Caki2 (cell line): ENCODE data around the gene ZMAT3. TPM values are rescaled to one million over a fixed set of nuclear protein-coding genes. Genes with fewer than 3 reads are reported as not detected.
"Not testable (repeated sequence)": the region's sequence is repeated elsewhere in the genome, so short reads cannot be mapped to it uniquely, and the experiment has no call there.

Experiments used
- DNase-seq: peaks from one replicate; pipeline ENCODE4 v3.0.0-alpha.2; 2015; ENCODE audit warnings: low read depth
- in situ Hi-C: cut with HindIII; loops from 2 replicates; pipeline ENCODE4 v1.10.0; 2016; ENCODE audit warnings: low sequenced_read_pairs, low pct_unique_long_range_greater_than_20kb, mixed read lengths
- total RNA-seq: library from RNA; depleted of rRNA; stranded (reverse); fragments of >200 nt; shearing (Covaris generic); gene quantifications from 2 replicates; pipeline ENCODE4 v1.2.3, GENCODE V29; 2014; ENCODE audit warnings: low replicate concordance

The ZMAT3 gene
- total RNA-seq, 1 experiment from 2014 or later, result 6.2 TPM

GRCh38 chr3:179072100-179072438 lies 460 bp upstream of the ZMAT3 start:
- no peak for DNase-seq
- in situ Hi-C loops, result no loop called here

GRCh38 chr3:179071027-179071322 lies 634 bp downstream of the ZMAT3 start:
- no peak for DNase-seq
- in situ Hi-C loops, result no loop called here

GRCh38 chr3:179069762-179070390 lies 1.7 kb downstream of the ZMAT3 start:
- DNase-seq, result no peak
- in situ Hi-C loops, result no loop called here

- DNase-seq, result no peak
- in situ Hi-C loops, result no loop called here
Observed at GRCh38 chr3:179068779-179069530, 2.7 kb downstream of the ZMAT3 start.

GRCh38 chr3:179067839-179068238 lies 3.8 kb downstream of the ZMAT3 start:
- in situ Hi-C loops, result no loop called here
- no peak for DNase-seq

- in situ Hi-C loops, result no loop called here
- DNase-seq, result no peak
Observed at GRCh38 chr3:179067291-179067690, 4.3 kb downstream of the ZMAT3 start.

GRCh38 chr3:179063945-179064560 lies 7.6 kb downstream of the ZMAT3 start:
- no peak for DNase-seq
- in situ Hi-C loops, result no loop called here

GRCh38 chr3:179056326-179056725 lies 15.3 kb downstream of the ZMAT3 start:
- in situ Hi-C loops, result no loop called here
- no peak for DNase-seq

- DNase-seq, in situ Hi-C loops: not testable (repeated sequence)
Observed at GRCh38 chr3:179054565-179054964, 17.0 kb downstream of the ZMAT3 start.

GRCh38 chr3:179046497-179047353 lies 24.9 kb downstream of the ZMAT3 start:
- in situ Hi-C loops, result no loop called here
- no peak for DNase-seq

GRCh38 chr3:179045719-179046402 lies 25.7 kb downstream of the ZMAT3 start:
- in situ Hi-C loops, result no loop called here

GRCh38 chr3:179038899-179039251 lies 32.7 kb downstream of the ZMAT3 start:
- in situ Hi-C loops, DNase-seq: not testable (repeated sequence)

More at GRCh38 chr3:179045719-179046402, 25.7 kb downstream of the ZMAT3 start:
- no peak for DNase-seq

GRCh38 chr3:179038216-179038898 lies 33.3 kb downstream of the ZMAT3 start:
- in situ Hi-C loops, result no loop called here
- no peak for DNase-seq

GRCh38 chr3:179037351-179037750 lies 34.3 kb downstream of the ZMAT3 start:
- DNase-seq, result no peak
- in situ Hi-C loops, result no loop called here

GRCh38 chr3:179036626-179037300 lies 34.8 kb downstream of the ZMAT3 start:
- in situ Hi-C loops, result no loop called here
- no peak for DNase-seq

- in situ Hi-C loops, result no loop called here
- no peak for DNase-seq
Observed at GRCh38 chr3:179036226-179036625, 35.4 kb downstream of the ZMAT3 start.

- DNase-seq, result no peak
- in situ Hi-C loops, result no loop called here
Observed at GRCh38 chr3:179035232-179035631, 36.4 kb downstream of the ZMAT3 start.
